Uterus (tissue), 4 donors: ENCODE results near the gene NELFB. TPM values are rescaled to one million over a fixed set of nuclear protein-coding genes. Genes with fewer than 3 reads are reported as not detected.

ENCODE experiments used
- DNase-seq, 2 donors: peaks; one replicate each; pipeline ENCODE4 v3.0.0-alpha.2; 2019 to 2020
- H3K27ac ChIP-seq, 2 donors: fragments of 200-600 bp; sonication (generic); 1 replicate in 1 of 2; 2 replicates in 1 of 2; pipeline ENCODE4 v1.5.1; 2016 to 2018
- H3K27me3 ChIP-seq, 2 donors: fragments of 200-600 bp; sonication (generic); one replicate each; pipeline ENCODE4 v1.5.1; 2018 to 2019; ENCODE audit warnings: control low read depth in 1 of 2
- H3K36me3 ChIP-seq, 2 donors: fragments of 200-600 bp; sonication (generic); one replicate each; pipeline ENCODE4 v1.5.1; 2019; ENCODE audit warnings: control low read depth in 1 of 2
- H3K4me1 ChIP-seq, 2 donors: fragments of 200-600 bp; sonication (generic); one replicate each; pipeline ENCODE4 v1.5.1; 2018 to 2019; ENCODE audit warnings: control low read depth in 1 of 2
- H3K4me3 ChIP-seq, 2 donors: fragments of 200-600 bp; sonication (generic); 1 replicate in 1 of 2; 2 replicates in 1 of 2; pipeline ENCODE4 v1.5.1; 2018 to 2019; ENCODE audit warnings: mild to moderate bottlenecking in 1 of 2
- H3K9me3 ChIP-seq, 2 donors: fragments of 200-600 bp; sonication (generic); one replicate each; pipeline ENCODE4 v1.5.1; 2019; ENCODE audit warnings: control low read depth in 1 of 2
- CTCF ChIP-seq, 4 experiments: fragments of 200-600 bp in 2 of 4; fragments of 450-650 bp in 2 of 4; sonication (generic) in 2 of 4; IDR thresholded peaks; one replicate each; pipeline ENCODE4 v1.5.1; 2016 to 2019; ENCODE audit warnings: antibody characterized with exemption in 4 of 4, mild to moderate bottlenecking in 2 of 4, moderate library complexity in 1 of 4
- POLR2A ChIP-seq, 2 donors: fragments of 450-650 bp; IDR thresholded peaks; one replicate each; pipeline ENCODE4 v1.6.1; 2016; ENCODE audit warnings: antibody characterized with exemption in 2 of 2, mild to moderate bottlenecking in 1 of 2, moderate library complexity in 1 of 2
- intact Hi-C: fragments of 100-400 bp; cut with DNase I; formaldehyde crosslinking; loops from one replicate; pipeline ENCODE4 v1.15.1; 2023; ENCODE audit warnings: low total_unique reads
- total RNA-seq, 4 donors: library from RNA; depleted of rRNA in 3 of 4; stranded (reverse); fragments of >200 nt in 3 of 4; gene quantifications; one replicate each; pipeline versions ENCODE4 v1.1.0 to v1.2.4, GENCODE V29; 2014 to 2023
- donor health status: DM: yes; HTN: yes; CAD: no.

NELFB gene
- total RNA-seq, 4 donors from 2014 or later: 17.1 to 46.5 (median 43.2) TPM

DNA sequence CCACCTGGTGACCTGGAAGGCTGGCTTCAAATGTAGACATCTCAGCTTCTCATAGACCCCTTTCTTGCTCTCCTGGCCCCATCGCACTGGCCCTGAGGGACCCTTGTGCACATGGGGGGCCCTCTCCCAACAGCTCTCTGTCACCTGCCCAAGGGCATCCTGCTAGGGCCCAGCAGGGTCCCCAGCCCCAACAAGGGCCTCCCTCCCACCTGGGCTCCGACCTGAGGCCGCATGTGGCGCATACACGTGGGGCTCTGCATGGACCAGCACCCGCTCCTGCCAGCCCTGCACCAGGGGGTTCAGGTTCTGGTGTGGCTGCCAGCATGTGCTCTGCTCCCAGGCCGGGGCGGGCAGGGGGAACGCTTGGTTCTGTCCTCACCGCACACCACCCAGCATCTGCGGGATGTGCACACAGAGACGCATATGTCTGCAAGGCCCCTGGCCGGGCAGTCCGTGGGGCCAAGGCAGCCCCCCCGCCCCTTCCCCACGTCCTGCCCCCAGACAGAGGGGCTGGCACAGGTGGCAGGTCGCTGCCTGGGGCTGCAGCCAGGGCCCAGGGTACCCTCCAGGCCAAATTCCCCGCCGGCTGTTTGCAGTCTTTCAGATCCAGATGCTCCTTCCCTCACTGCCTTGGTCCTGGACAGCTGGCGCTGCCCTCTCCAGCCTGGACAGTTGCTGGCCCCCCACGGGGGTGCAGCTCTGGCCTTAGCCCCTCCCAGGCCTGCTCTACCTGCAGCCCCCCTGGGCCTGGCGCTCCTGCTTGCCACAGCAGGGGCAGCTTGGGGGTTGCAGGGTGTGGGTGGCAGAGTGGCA, 64.8 kb downstream of the NELFB start:
- Histone ChIP-seq H3K27me3 (peaks cover 0 to 9% of the 10 kb centered on the region in 2 donors), H3K9me3 (no peaks in the 10 kb centered on the region), H3K4me3 (no peak overlapping the region), H3K36me3 (no peaks in the 10 kb centered on the region), H3K27ac (no peak overlapping the region), H3K4me1 (peaks cover 0 to 12% of the 10 kb centered on the region in 2 donors)
- TF ChIP-seq POLR2A (IDR thresholded peaks at IDR 0.05): no peak
- TF ChIP-seq CTCF (IDR thresholded peaks at IDR 0.05): no peak
- intact Hi-C loops: no loop called here
- no peak for DNase-seq

GRCh38 chr9:137320555-137321384, 65.6 kb downstream of the NELFB start:
- TF ChIP-seq POLR2A (IDR thresholded peaks at IDR 0.05): no peak
- no peak for TF ChIP-seq CTCF (IDR thresholded peaks at IDR 0.05)

DNA sequence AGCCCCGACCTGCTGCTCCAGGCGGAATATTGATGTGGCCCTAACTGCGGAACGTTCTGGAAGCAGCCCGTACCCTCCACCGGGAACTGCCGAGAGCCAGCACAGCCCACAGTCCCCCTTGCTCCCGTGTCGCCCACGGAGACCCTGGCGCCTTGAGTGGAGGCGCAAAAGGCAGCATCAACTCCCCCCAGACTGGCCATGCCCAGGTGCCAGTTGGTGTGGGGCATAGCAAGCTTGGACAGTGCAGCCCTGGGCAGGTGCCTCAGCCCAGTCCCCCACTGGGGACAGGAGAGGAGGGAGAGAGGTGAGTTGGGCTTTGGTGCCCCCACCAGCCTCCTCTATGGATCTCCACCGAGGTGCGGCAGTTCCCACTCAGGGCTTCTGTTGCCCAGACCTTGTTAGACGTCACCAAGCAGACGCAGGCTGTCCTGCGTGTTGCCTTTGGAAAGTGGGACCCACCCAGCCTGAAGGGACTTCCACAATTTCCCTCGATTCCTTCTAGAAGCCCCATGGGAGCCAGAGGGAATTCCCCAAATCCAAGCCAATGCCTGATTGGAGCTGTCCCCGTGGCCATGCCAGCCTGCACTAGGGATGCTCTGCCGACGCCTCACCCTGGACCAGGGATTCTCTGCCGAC, 66.7 kb downstream of the NELFB start:
- peaks cover 0 to 1% of the 10 kb centered on the region in 2 donors for H3K27me3 ChIP-seq
- no peaks in the 10 kb centered on the region for H3K4me1 ChIP-seq
- intact Hi-C loops: no loop called here
- H3K36me3 ChIP-seq: no peaks in the 10 kb centered on the region
- no peak overlapping the region for H3K4me3 ChIP-seq
- H3K9me3 ChIP-seq: no peaks in the 10 kb centered on the region
- no peak overlapping the region for H3K27ac ChIP-seq
- TF ChIP-seq CTCF (IDR thresholded peaks at IDR 0.05): no peak
- no peak for DNase-seq

More at GRCh38 chr9:137320555-137321384, 65.6 kb downstream of the NELFB start:
- Histone ChIP-seq H3K27me3 (peaks cover 0 to 9% of the 10 kb centered on the region in 2 donors), H3K36me3 (no peaks in the 10 kb centered on the region), H3K4me3 (no peak overlapping the region), H3K9me3 (no peaks in the 10 kb centered on the region), H3K4me1 (peaks cover 0 to 8% of the 10 kb centered on the region in 2 donors), H3K27ac (no peak overlapping the region)
- no peak for DNase-seq
- intact Hi-C loops: no loop called here

Other genes with a start within 250 kb of the NELFB start
- gene ABCA2, start 227.1 kb upstream of the NELFB start, total RNA-seq: 10 to 100 TPM; 24.8 to 36.9 (median 26.1) TPM
- gene FUT7, start 223.2 kb upstream of the NELFB start, total RNA-seq: not detected
- gene NPDC1, start 209.2 kb upstream of the NELFB start, total RNA-seq: 100 to 1,000 TPM in 1 of 4 donors, 10 to 100 TPM in 3; 25.2 to 221 (median 59.2) TPM
- 10 to 100 TPM in 1 of 4 donors, 1 to 10 TPM in 1, not detected in 2; 2.4 to 11.5 TPM for gene ENTPD2, start 201.3 kb upstream of the NELFB start, total RNA-seq
- 1 to 10 TPM in 2 of 4 donors, under 1 TPM in 1, not detected in 1; 0.15 to 5.9 (median 1.0) TPM for gene SAPCD2, start 184.8 kb upstream of the NELFB start, total RNA-seq
- 10 to 100 TPM in 1 of 4 donors, 1 to 10 TPM in 2, under 1 TPM in 1; 0.51 to 13.8 (median 5.3) TPM for gene UAP1L1, start 177.8 kb upstream of the NELFB start, total RNA-seq
- 10 to 100 TPM; 32.9 to 65.0 (median 47.5) TPM for gene MAN1B1, start 168.3 kb upstream of the NELFB start, total RNA-seq
- gene DPP7, start 140.6 kb upstream of the NELFB start, total RNA-seq: 100 to 1,000 TPM in 1 of 4 donors, 10 to 100 TPM in 3; 23.2 to 100 (median 76.8) TPM
- not detected for gene GRIN1, start 116.2 kb upstream of the NELFB start, total RNA-seq
- gene LRRC26, start 85.3 kb upstream of the NELFB start, total RNA-seq: under 1 TPM in 1 of 4 donors, not detected in 3; 0.29 TPM
- gene TMEM210, start 83.3 kb upstream of the NELFB start, total RNA-seq: not detected
- 10 to 100 TPM in 3 of 4 donors, 1 to 10 TPM in 1; 6.7 to 65.6 (median 24.9) TPM for gene ANAPC2, start 66.8 kb upstream of the NELFB start, total RNA-seq
- gene SSNA1, start 66.7 kb upstream of the NELFB start, total RNA-seq: 10 to 100 TPM; 17.1 to 47.1 (median 40.6) TPM
- gene TPRN, start 54.6 kb upstream of the NELFB start, total RNA-seq: 10 to 100 TPM in 1 of 4 donors, 1 to 10 TPM in 2, under 1 TPM in 1; 0.29 to 17.1 (median 5.5) TPM
- gene TMEM203, start 49.7 kb upstream of the NELFB start, total RNA-seq: 10 to 100 TPM; 33.2 to 53.3 (median 38.7) TPM
- 10 to 100 TPM in 1 of 4 donors, 1 to 10 TPM in 1, not detected in 2; 4.5 to 14.9 TPM for gene NDOR1, start 49.6 kb upstream of the NELFB start, total RNA-seq
- 1 to 10 TPM in 1 of 4 donors, not detected in 3; 3.7 TPM for gene RNF208, start 33.1 kb upstream of the NELFB start, total RNA-seq
- gene CYSRT1, start 30.2 kb upstream of the NELFB start, total RNA-seq: under 1 TPM in 1 of 4 donors, not detected in 3; 0.34 TPM
- gene RNF224, start 27.8 kb upstream of the NELFB start, total RNA-seq: under 1 TPM in 1 of 4 donors, not detected in 3; 0.21 TPM
- gene SLC34A3, start 24.4 kb upstream of the NELFB start, total RNA-seq: under 1 TPM in 1 of 4 donors, not detected in 3; 0.48 TPM
- gene TUBB4B, start 14.0 kb upstream of the NELFB start, total RNA-seq: 100 to 1,000 TPM in 3 of 4 donors, 10 to 100 TPM in 1; 91.5 to 174 (median 139) TPM
- not detected for gene STPG3, start 4.0 kb upstream of the NELFB start, total RNA-seq
- 10 to 100 TPM in 3 of 4 donors, 1 to 10 TPM in 1; 2.6 to 12.7 (median 11.5) TPM for gene TOR4A, start 22.4 kb downstream of the NELFB start, total RNA-seq
- gene NRARP, start 46.9 kb downstream of the NELFB start, total RNA-seq: 10 to 100 TPM in 2 of 4 donors, 1 to 10 TPM in 1, under 1 TPM in 1; 0.29 to 16.5 (median 11.4) TPM
- 10 to 100 TPM; 11.8 to 49.0 (median 31.5) TPM for gene EXD3, start 167.8 kb downstream of the NELFB start, total RNA-seq
- 10 to 100 TPM in 1 of 4 donors, 1 to 10 TPM in 2, under 1 TPM in 1; 0.29 to 13.3 (median 3.4) TPM for gene NOXA1, start 168.1 kb downstream of the NELFB start, total RNA-seq
- under 1 TPM in 1 of 4 donors, not detected in 3; 0.21 TPM for gene ENTPD8, start 186.0 kb downstream of the NELFB start, total RNA-seq
- gene NSMF, start 204.0 kb downstream of the NELFB start, total RNA-seq: 10 to 100 TPM; 17.4 to 40.7 (median 32.1) TPM